Kidney (tissue), 14 donors: ENCODE measurements around the gene PDSS1. TPM values are rescaled to one million over a fixed set of nuclear protein-coding genes. Genes with fewer than 3 reads are reported as not detected.

ENCODE experiments used
- DNase-seq, 5 donors: peaks; one replicate each; pipeline ENCODE4 v3.0.0-alpha.2; 2013 to 2020
- FAIRE-seq: peaks from 2 replicates; lab custom pipeline; 2012; peaks lifted over from hg19 to GRCh38; lab: Jason Lieb, UNC
- H3K27ac ChIP-seq, 2 donors: one replicate each; pipeline ENCODE4 v1.7.0; 2013; ENCODE audit warnings: low read depth in 2 of 2, low read length in 2 of 2, inconsistent platforms in 1 of 2
- H3K27me3 ChIP-seq: one replicate; pipeline ENCODE4 v1.7.1; 2013; ENCODE audit warnings: low read length, inconsistent platforms; ENCODE audit not compliant: control insufficient read depth, insufficient read depth
- H3K36me3 ChIP-seq, 3 donors: one replicate each; pipeline versions ENCODE4 v1.7.0 to v1.7.1; 2013; ENCODE audit warnings: low read length in 3 of 3, control low read depth in 1 of 3, inconsistent platforms in 1 of 3; ENCODE audit not compliant: insufficient read depth in 3 of 3, control insufficient read depth in 2 of 3
- H3K4me1 ChIP-seq, 3 donors: one replicate each; pipeline versions ENCODE4 v1.7.0 to v1.7.1; 2013; ENCODE audit warnings: low read length in 3 of 3, inconsistent platforms in 1 of 3, low read depth in 1 of 3; ENCODE audit not compliant: control insufficient read depth in 2 of 3, insufficient read depth in 2 of 3
- H3K4me3 ChIP-seq, 3 donors: one replicate each; pipeline versions ENCODE4 v1.7.0 to v1.8.1; 2013; ENCODE audit warnings: low read length in 3 of 3, control low read depth in 1 of 3, inconsistent platforms in 1 of 3
- H3K9ac ChIP-seq, 3 donors: one replicate each; pipeline versions ENCODE4 v1.7.0 to v1.7.1; 2013; ENCODE audit warnings: low read length in 3 of 3, control low read depth in 1 of 3, inconsistent platforms in 1 of 3
- H3K9me3 ChIP-seq, 3 donors: one replicate each; pipeline versions ENCODE4 v1.7.0 to v1.7.1; 2013; ENCODE audit warnings: low read length in 3 of 3, control low read depth in 1 of 3, inconsistent platforms in 1 of 3; ENCODE audit not compliant: control insufficient read depth in 2 of 3, insufficient read depth in 1 of 3
- CTCF ChIP-seq: IDR thresholded peaks from 3 replicates; pipeline ENCODE4 v1.5.1; 2012; ENCODE audit warnings: mild to moderate bottlenecking, moderate library complexity, borderline replicate concordance; ENCODE audit not compliant: insufficient read depth; ENCODE audit errors: extremely low read depth
- intact Hi-C: fragments of 100-400 bp; cut with DNase I; formaldehyde crosslinking; loops from one replicate; pipeline ENCODE4 v1.11.1; 2022
- polyA plus RNA-seq: library from polyadenylated mRNA; stranded (reverse); fragments of 350-450 nt; fragmentation: Illumina TruSeq; extraction: RNeasy Lipid Tissue Mini Kit (QIAGEN cat#74804); gene quantifications from one replicate; pipeline ENCODE4 v1.2.3, GENCODE V29; 2014; ENCODE audit warnings: low read depth, low replicate concordance; ENCODE audit not compliant: insufficient read depth
- total RNA-seq: library from RNA; stranded (reverse); fragmentation: NEBNext Ultra II Directional; extraction: Animal tissue kit (Norgen Biotek cat#: 25700); gene quantifications from one replicate; pipeline ENCODE4 v1.2.1, GENCODE V29; 2021
- donor health status: control.
- donor health status: control.
- donor health status: control.
- donor health status: control.
- donor health status: control.
- donor health status: DM: yes; HTN: yes; CAD: no.
- donor health status: Normal renal cell carcinoma (clear cell type).

PDSS1 gene
- total and polyA plus RNA-seq, 2 donors from 2014 or later, result 5.2 to 11.8 TPM

- Histone ChIP-seq H3K4me1 (peaks cover 0 to 1% (median 0%) of the 10 kb centered on the region in 3 donors), H3K27ac (no peak overlapping the region), H3K27me3 (no peaks in the 10 kb centered on the region), H3K36me3 (no peaks in the 10 kb centered on the region), H3K4me3 (no peak overlapping the region), H3K9me3 (no peaks in the 10 kb centered on the region), H3K9ac (no peak overlapping the region)
- no peak for TF ChIP-seq CTCF
- FAIRE-seq, result no peak
- DNase-seq, result no peak
- intact Hi-C loops, result no loop called here
These were observed 78.8 kb downstream of the PDSS1 start for GRCh38 chr10:26776258-26776657.

- Histone ChIP-seq H3K9ac (no peak overlapping the region), H3K4me3 (no peak overlapping the region), H3K36me3 (no peaks in the 10 kb centered on the region), H3K27me3 (no peaks in the 10 kb centered on the region), H3K27ac (no peak overlapping the region), H3K4me1 (peaks cover 0 to 5% (median 4%) of the 10 kb centered on the region in 3 donors), H3K9me3 (no peaks in the 10 kb centered on the region)
- no peak for FAIRE-seq
- DNase-seq, result no peak
- TF ChIP-seq CTCF, result no peak
- intact Hi-C loops, result no loop called here
These were observed 80.2 kb downstream of the PDSS1 start for GRCh38 chr10:26777686-26778085.

GRCh38 chr10:26779176-26779860, 81.8 kb downstream of the PDSS1 start:
- H3K36me3 ChIP-seq, result no peaks in the 10 kb centered on the region
- H3K9ac ChIP-seq, result no peak overlapping the region
- H3K27ac ChIP-seq, result no peak overlapping the region
- no peaks in the 10 kb centered on the region for H3K9me3 ChIP-seq
- H3K4me3 ChIP-seq, result no peak overlapping the region
- DNase-seq (no peak), FAIRE-seq (no peak)
- TF ChIP-seq CTCF, result no peak
- no peaks in the 10 kb centered on the region for H3K27me3 ChIP-seq
- intact Hi-C loops, result no loop called here
- peaks cover 0 to 5% (median 5%) of the 10 kb centered on the region in 3 donors for H3K4me1 ChIP-seq
